ENCODE results near the gene CNOT9. TPM values are rescaled to one million over a fixed set of nuclear protein-coding genes. Genes with fewer than 3 reads are reported as not detected.

Gene CNOT9
- total RNA-seq, 1 donor from 2014 or later, result 74.4 TPM

DNA sequence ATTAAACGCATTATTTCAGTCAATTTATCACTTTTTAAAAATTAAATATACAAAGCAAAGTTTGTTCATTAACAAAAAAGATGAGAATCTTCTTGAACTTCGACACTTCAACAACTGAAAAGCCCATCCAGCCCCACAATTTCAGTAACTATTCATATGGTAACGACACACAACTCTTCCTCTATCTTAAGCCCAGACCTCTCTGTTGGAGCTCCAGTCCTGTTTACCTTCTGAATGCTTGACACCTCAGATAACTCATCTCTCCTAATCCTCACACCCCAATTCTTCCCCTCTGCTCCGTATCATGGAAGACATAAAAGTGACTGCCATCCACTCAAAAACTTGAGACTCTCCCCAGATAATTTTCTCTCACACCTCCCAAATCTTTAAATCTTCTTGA lies 13.1 kb upstream of the CNOT9 start:
- DNase-seq, result no peak
- H3K27ac Mint-ChIP-seq, result peak overlapping the region; percentile 2
- no peak overlapping the region for H3K4me3 Mint-ChIP-seq
- ChIA-PET POLR2A (no interaction called here), CTCF (no interaction called here)
- no peak for ATAC-seq (ENCODE audit: low read depth)
- intact Hi-C loops (cut with micrococcal nuclease), result no loop called here
- TF ChIP-seq, protein P1, sequence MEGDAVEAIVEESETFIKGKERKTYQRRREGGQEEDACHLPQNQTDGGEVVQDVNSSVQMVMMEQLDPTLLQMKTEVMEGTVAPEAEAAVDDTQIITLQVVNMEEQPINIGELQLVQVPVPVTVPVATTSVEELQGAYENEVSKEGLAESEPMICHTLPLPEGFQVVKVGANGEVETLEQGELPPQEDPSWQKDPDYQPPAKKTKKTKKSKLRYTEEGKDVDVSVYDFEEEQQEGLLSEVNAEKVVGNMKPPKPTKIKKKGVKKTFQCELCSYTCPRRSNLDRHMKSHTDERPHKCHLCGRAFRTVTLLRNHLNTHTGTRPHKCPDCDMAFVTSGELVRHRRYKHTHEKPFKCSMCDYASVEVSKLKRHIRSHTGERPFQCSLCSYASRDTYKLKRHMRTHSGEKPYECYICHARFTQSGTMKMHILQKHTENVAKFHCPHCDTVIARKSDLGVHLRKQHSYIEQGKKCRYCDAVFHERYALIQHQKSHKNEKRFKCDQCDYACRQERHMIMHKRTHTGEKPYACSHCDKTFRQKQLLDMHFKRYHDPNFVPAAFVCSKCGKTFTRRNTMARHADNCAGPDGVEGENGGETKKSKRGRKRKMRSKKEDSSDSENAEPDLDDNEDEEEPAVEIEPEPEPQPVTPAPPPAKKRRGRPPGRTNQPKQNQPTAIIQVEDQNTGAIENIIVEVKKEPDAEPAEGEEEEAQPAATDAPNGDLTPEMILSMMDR (IDR thresholded peaks at IDR 0.05), result no peak
- peaks cover 4% of the 10 kb centered on the region for H3K4me1 Mint-ChIP-seq
- peaks cover 74% of the 10 kb centered on the region for H3K36me3 Mint-ChIP-seq (ENCODE audit: low read depth)
- no peaks in the 10 kb centered on the region for H3K9me3 Mint-ChIP-seq
- no peaks in the 10 kb centered on the region for H3K27me3 Mint-ChIP-seq

DNA sequence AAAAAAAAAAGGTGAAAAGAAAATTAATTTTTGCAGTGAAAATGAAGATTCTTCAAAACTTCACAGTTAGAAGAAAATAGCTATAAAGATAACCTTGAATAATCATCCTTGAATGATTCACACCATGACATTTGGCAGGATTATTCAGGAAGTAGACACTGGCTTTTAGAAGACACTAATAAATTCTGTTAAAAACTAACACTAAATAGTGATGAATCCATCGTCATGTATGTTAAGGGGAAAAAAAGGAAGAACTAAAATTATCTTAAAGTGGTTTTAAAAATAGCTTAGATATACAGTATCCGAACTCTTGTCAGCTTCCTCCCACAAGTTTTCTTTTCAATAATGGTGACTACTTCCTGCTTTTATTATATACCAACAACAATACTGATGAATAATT lies 10.7 kb upstream of the CNOT9 start:
- H3K36me3 Mint-ChIP-seq (ENCODE audit: low read depth), result peaks cover 70% of the 10 kb centered on the region
- no peak overlapping the region for H3K27ac Mint-ChIP-seq

DNA sequence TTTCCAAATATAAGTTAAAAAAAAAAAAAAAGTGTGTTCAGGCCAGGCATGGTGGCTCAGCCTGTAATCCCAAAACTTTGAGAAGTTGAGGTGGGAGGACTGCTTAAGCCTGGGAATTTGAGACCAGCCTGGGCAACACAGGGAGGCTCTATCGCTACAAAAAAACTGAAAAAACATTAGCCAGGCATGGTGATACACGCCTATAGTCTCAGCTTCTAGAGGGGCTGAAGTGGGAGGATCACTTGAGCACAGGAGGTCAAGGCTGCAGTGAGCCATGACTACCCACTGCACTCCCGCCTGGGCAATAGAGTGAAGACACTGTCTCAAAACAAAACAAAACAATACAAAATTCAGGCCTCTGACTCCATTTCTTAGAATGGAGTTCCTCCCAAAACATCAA lies 9.7 kb upstream of the CNOT9 start:
- H3K9me3 Mint-ChIP-seq, result no peaks in the 10 kb centered on the region
- DNase-seq (no peak), ATAC-seq (ENCODE audit: low read depth) (no peak)
- H3K4me3 Mint-ChIP-seq, result no peak overlapping the region
- TF ChIP-seq, protein P1 (IDR thresholded peaks at IDR 0.05), result no peak
- POLR2A ChIA-PET, result interaction anchor here (1.6 kb wide), 1 partner anchor 9 kb away, joined by 7 read pairs; the partner anchor contains the start of gene USP37
- CTCF ChIA-PET, result no interaction called here
- peaks cover 4% of the 10 kb centered on the region for H3K4me1 Mint-ChIP-seq
- H3K36me3 Mint-ChIP-seq (ENCODE audit: low read depth), result peaks cover 64% of the 10 kb centered on the region
- no peaks in the 10 kb centered on the region for H3K27me3 Mint-ChIP-seq
- intact Hi-C loops (cut with micrococcal nuclease), result no loop called here
- no peak overlapping the region for H3K27ac Mint-ChIP-seq

More for the DNA sequence above, 10.7 kb upstream of the CNOT9 start:
- intact Hi-C loops (cut with micrococcal nuclease), result no loop called here
- CTCF ChIA-PET, result interaction anchor here (0.5 kb wide), 1 partner anchor 202 kb away, joined by 3 read pairs; no protein-coding TSS in a partner anchor
- Mint-ChIP-seq H3K27me3 (no peaks in the 10 kb centered on the region), H3K9me3 (no peaks in the 10 kb centered on the region), H3K4me1 (peaks cover 4% of the 10 kb centered on the region), H3K4me3 (no peak overlapping the region)
- ATAC-seq (ENCODE audit: low read depth), result no peak
- no peak for DNase-seq
- TF ChIP-seq, protein P1 (IDR thresholded peaks at IDR 0.05), result no peak
- POLR2A ChIA-PET, result interaction anchor here (1.6 kb wide), 1 partner anchor 10 kb away, joined by 7 read pairs; the partner anchor contains the start of gene USP37

DNA sequence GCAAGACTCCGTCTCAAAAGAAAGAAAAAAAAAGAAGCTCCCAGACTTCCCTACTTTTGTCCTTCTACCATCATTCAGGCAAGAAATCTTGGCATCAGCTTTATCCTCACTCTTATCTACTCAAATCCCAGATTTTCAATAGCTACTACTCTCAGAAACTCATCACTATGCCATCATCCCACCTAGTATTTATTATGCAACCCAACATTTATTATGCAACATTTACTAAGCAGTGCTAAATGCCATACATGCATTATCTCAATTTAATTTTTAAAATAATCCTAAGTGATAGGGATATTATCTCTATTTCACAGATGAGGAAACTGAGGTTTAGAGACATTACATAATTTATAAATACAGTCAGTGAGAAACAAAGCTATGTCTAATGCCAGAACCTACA lies 4.6 kb upstream of the CNOT9 start:
- Mint-ChIP-seq H3K36me3 (ENCODE audit: low read depth) (peaks cover 56% of the 10 kb centered on the region), H3K9me3 (no peaks in the 10 kb centered on the region), H3K27ac (no peak overlapping the region), H3K4me3 (no peak overlapping the region), H3K27me3 (no peaks in the 10 kb centered on the region), H3K4me1 (peaks cover 19% of the 10 kb centered on the region)
- intact Hi-C loops (cut with micrococcal nuclease), result loop anchor here (10.0 kb wide), 1 partner anchor 89 kb away; no protein-coding TSS in a partner anchor
- ATAC-seq (ENCODE audit: low read depth) (no peak), DNase-seq (no peak)
- TF ChIP-seq, protein P1 (IDR thresholded peaks at IDR 0.05), result no peak
- CTCF ChIA-PET, result no interaction called here
- POLR2A ChIA-PET, result no interaction called here

DNA sequence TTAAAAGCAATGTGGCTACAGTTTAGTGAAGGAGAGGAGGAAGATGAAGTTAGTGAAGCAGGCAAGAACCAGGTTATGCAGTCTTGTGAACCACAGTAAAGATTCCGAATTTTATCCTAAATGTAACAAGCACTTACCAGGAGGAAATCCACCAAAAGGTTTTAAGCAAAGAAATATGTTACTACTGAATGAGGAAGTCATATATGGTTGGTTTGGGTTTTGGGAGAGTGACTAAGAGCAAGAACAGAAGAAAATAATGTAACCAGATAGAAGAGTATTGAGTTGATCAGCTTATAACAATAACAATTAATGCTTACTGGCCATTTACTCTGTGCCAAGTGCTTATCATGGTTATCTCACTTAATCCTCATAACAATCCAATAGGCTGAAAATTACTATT lies 2.3 kb upstream of the CNOT9 start:
- H3K4me1 Mint-ChIP-seq, result peaks cover 41% of the 10 kb centered on the region
- ATAC-seq (ENCODE audit: low read depth) (no peak), DNase-seq (no peak)
- ChIA-PET POLR2A (interaction anchor here (1.1 kb wide), 1 partner anchor 21 kb away, joined by 3 read pairs; no protein-coding TSS in a partner anchor), CTCF (no interaction called here)
- H3K27me3 Mint-ChIP-seq, result no peaks in the 10 kb centered on the region
- intact Hi-C loops (cut with micrococcal nuclease), result loop anchor here (5.0 to 10.0 kb wide), 3 partner anchors 91 to 821 kb away; partner anchors contain the start of genes CNPPD1, DNPEP and RETREG2
- H3K4me3 Mint-ChIP-seq, result peak overlapping the region; percentile 97
- peak overlapping the region; percentile 15 for H3K27ac Mint-ChIP-seq
- H3K9me3 Mint-ChIP-seq, result no peaks in the 10 kb centered on the region
- TF ChIP-seq, protein P1 (IDR thresholded peaks at IDR 0.05), result no peak
- peaks cover 52% of the 10 kb centered on the region for H3K36me3 Mint-ChIP-seq (ENCODE audit: low read depth)

Data from activated B cell treated with CpG ODN at 0.5 μM for 24 hours (primary cell).